Muscle of arm (tissue), 12 donors: Measurements from ENCODE around the gene RPL19. TPM values are rescaled to one million over a fixed set of nuclear protein-coding genes. Genes with fewer than 3 reads are reported as not detected.

Source experiments
- DNase-seq: peaks from one replicate; pipeline ENCODE4 v3.0.0-alpha.2; 2013
- polyA plus RNA-seq, 12 donors: library from polyadenylated mRNA; unstranded; fragments of 120-200 nt; gene quantifications; one replicate each; pipeline ENCODE4 v1.2.1, GENCODE V29; 2013; ENCODE audit not compliant: insufficient read length in 12 of 12

Gene RPL19
- polyA plus RNA-seq, 12 donors: 1,378 to 2,677 (median 2,441) TPM; not detected in 1

- no peak for DNase-seq
Observed at GRCh38 chr17:39221572-39221971, 21.5 kb downstream of the RPL19 start.

- no peak for DNase-seq
Observed at GRCh38 chr17:39222151-39222550, 22.1 kb downstream of the RPL19 start.

GRCh38 chr17:39222866-39223834 is 23.1 kb downstream of the RPL19 start:
- DNase-seq: no peak

- no peak for DNase-seq
Observed at GRCh38 chr17:39223907-39224777, 24.1 kb downstream of the RPL19 start.

- DNase-seq: no peak
Observed at GRCh38 chr17:39224778-39225307, 24.8 kb downstream of the RPL19 start.

- DNase-seq: no peak
Observed at GRCh38 chr17:39225308-39225958, 25.4 kb downstream of the RPL19 start, which contains the start of gene STAC2. TSS of gene STAC2 (minus strand) at chr17:39225945. CDS start at chr17:39225502, 443 bp downstream.

GRCh38 chr17:39225959-39226683 is 26.0 kb downstream of the RPL19 start:
- DNase-seq: peak; percentile 70

- DNase-seq: no peak
Observed at GRCh38 chr17:39227364-39227919, 27.4 kb downstream of the RPL19 start.

- no peak for DNase-seq
Observed at GRCh38 chr17:39229274-39229913, 29.3 kb downstream of the RPL19 start.

- DNase-seq: no peak
Observed at GRCh38 chr17:39230361-39230760, 30.3 kb downstream of the RPL19 start.

GRCh38 chr17:39231091-39231561 is 31.0 kb downstream of the RPL19 start:
- no peak for DNase-seq

- no peak for DNase-seq
Observed at GRCh38 chr17:39231591-39232551, 31.8 kb downstream of the RPL19 start.

GRCh38 chr17:39235555-39236449 is 35.7 kb downstream of the RPL19 start:
- no peak for DNase-seq

- DNase-seq: no peak
Observed at GRCh38 chr17:39236450-39236927, 36.4 kb downstream of the RPL19 start.

GRCh38 chr17:39236981-39237441 is 36.9 kb downstream of the RPL19 start:
- DNase-seq: no peak

- DNase-seq: no peak
Observed at GRCh38 chr17:39237586-39237985, 37.5 kb downstream of the RPL19 start.

- no peak for DNase-seq
Observed at GRCh38 chr17:39238311-39238972, 38.4 kb downstream of the RPL19 start.
